Measurements from ENCODE around the gene SLC22A23.
A peak's percentile ranks its signal among the peaks of the same experiment; 100 is the strongest.

Gene SLC22A23

DNA sequence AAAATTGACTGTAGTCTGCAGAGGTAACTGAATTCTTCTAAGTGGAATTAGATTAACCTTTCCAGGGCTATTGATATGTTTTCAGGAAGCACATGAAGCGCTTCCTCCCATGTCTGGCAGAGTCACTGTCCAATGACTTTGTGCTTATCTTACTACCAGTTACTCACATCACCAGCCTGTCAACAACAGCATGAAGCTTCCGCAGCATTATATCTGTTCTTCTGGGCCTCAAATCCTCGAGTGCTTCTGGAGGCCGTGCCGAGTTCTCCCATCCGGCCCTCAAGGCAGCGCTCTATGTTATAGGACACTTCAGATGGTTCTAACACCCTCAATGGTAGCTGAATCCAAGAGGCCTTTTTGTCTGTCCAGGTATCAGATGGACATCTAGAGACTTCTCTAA, 164.9 kb downstream of the SLC22A23 start:
- DNase-seq: peak in 6 of 42 donors; percentile 0 to 12 (median 8)
- intact Hi-C loops (cut with DNase I): no loop called here

DNA sequence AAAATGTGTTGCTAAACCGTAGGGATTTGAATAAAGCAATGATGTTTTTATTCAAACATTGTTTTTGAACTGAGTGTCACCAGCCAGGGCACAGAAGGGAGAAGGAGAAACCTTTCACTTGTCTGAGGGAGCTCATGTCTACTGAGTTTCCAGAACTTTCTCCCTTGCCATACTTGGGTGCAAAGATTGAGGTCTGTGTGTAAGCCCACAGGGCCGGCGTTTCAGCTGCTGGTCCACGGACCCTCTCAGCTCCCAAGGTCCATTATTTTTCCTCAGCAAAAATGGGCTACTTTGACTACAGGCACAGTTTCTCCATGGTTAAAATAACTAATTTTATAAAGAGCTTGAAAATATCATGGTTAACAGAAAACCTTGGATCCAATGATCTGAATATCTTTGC, 165.5 kb downstream of the SLC22A23 start:
- DNase-seq: peak in 5 of 42 donors; percentile 0 to 21 (median 7)
- intact Hi-C loops (cut with DNase I): no loop called here

DNA sequence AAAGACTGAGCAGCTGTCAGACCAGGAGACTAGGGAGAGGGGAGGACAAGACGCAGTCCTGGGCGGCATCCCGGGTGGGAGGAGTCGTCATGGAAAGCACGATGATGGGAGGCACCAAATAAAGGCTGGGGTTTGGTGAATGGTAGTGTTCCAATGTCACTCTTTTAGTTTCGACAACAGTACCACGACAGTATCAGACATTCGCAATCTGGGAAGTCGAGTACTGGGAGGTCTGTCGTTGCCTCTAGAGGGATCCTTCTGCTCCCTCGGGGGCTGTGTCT, 166.0 kb downstream of the SLC22A23 start:
- DNase-seq: peak in 8 of 42 donors; percentile 2 to 21 (median 7)
- intact Hi-C loops (cut with DNase I): no loop called here

DNA sequence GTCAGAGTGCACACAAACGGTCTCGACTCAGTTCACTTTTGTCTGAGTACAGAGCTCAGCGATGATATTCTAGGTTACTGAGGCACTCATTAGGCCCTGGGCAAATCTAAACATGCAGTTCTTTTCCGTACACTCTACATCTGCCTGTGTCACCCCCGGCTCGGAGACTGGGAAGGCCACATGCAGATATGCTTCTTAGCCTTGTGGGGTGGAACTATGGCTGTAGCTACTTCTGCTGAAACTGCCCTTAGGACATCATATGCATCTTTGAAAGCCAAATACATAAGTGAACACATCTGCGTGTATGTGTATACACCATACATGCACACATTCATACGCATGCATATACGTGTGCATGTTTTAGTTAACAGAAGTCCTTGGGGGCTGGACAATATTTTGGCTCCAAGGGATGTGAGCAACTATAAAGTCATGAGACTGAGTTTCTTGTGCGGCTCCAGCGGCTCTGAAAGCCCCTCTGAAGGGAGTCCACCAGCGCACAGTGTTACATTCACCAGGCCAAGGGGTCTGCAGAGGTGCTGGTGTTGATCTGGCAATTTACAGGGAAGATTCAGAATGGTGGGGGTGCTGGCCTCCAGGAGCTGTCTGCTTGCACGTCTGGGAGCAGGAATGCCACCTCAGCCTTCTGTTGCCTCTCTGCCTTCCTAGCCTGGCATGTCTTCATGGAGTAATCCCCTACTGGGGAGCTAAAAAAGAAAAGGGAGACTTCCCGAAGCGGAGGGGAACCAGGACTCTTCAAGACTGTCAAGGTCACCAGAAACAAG, 166.5 kb downstream of the SLC22A23 start:
- intact Hi-C loops (cut with DNase I): no loop called here
- DNase-seq: peak in 12 of 42 donors; percentile 1 to 28 (median 10)

DNA sequence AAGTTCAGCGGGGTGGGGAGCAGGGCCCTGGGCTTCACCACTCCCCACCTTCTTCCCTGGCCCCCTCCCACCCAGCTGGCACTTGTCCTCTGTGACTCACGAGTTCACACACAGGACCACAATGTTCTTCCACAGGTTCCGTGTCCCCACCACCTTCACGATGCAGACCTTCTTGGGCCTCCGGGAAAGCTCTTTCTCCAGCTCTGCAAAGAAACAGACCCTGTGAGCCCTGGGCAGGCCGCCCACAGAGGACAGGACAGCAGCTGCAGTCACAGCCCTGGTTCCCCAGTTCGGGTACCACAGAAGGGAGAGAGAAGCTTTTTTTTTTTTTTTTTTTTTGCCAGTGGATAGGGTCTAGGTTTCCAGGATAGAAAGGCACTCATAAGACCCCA, 167.2 kb downstream of the SLC22A23 start:
- intact Hi-C loops (cut with DNase I): loop anchor here (5.0 to 10.0 kb wide), 3 partner anchors 45 to 705 kb away; partner anchors contain the start of gene SLC22A23
- peak in 11 of 42 donors; percentile 4 to 35 (median 15) for DNase-seq

DNA sequence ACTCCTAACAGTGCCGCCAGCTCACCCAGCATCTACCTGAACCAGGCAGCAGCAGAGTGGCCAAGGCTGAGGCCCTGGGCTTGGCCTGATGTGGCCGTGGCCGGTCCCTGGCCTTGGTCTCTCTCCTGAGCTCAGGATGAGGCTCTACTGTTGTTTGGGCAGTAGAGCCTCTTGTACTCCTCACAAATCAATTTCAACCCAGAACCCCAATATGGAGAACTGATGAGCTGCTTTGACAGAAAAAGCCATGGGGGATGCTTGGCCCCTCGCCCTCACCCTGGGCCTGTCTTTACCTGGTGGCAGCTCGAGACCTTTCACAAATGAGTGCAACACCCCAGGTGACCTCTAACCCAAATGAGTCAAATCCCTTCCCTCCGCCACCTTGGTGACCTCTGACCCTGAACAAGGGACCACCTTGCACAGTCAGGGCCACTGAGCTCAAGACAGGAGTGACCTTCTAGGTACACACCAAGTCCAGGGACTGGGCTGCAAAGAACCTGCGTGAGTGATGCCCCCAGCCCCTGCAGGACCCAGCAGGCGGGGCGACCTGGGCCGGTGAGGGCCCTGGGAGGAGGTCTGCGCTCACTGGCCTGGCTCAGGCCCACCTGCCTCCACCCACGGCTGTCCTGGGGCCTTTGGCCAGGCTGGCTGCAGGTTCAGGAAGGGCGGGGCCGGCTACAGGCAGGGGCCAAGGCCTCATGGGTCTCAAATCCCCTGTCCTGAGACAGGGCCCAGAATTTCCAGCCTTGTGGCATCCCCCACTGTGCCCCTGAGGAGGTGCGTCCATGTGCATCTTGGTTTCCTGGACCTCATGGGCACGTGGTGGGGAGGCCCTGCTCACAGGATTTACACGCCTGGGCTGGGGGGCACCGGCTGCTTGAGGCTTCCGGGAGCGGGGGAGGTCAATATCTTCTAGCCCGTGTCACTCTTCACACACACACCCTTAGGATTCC, 167.9 kb downstream of the SLC22A23 start:
- intact Hi-C loops (cut with DNase I): loop anchor here (5.0 to 10.0 kb wide), 3 partner anchors 46 to 706 kb away; partner anchors contain the start of gene SLC22A23
- peak in 16 of 42 donors; percentile 2 to 34 (median 12) for DNase-seq

DNA sequence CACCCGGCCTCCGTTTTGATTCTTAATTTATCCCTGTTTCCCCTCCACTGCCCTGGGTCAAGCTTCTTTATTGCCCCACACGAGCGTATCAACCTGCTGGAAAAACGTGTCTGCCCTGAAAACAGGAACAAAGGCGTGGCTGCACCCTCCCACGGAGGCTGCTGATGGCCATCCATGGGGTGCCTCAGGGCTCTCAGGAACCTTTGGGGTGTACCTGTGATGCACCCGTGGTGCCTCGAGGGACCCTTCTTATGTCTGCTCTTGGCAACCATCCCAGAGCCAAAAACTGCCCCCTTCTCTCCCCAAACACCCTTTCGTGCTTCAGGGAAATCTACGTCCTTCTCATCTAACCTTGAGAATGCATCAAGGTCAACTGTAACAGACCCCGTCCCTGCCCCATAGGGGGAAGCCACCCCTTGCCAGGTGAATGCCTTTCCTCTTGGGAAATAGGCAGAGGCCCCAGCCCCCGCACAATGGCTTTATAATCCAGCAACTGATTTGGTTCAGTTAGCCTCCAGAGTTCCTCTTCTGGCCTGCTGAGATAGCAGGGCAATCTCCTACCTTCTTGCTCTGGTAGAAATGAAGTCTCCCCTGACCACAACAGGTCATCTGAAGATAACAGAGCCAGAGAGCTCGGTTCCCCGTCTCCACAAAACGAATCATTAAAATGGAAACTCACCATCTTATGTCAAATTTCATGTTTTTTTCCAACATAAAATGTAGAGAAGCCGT, 168.7 kb downstream of the SLC22A23 start:
- intact Hi-C loops (cut with DNase I): loop anchor here (5.0 to 10.0 kb wide), 3 partner anchors 47 to 707 kb away; partner anchors contain the start of gene SLC22A23
- DNase-seq: peak in 14 of 42 donors; percentile 1 to 25 (median 8)

DNA sequence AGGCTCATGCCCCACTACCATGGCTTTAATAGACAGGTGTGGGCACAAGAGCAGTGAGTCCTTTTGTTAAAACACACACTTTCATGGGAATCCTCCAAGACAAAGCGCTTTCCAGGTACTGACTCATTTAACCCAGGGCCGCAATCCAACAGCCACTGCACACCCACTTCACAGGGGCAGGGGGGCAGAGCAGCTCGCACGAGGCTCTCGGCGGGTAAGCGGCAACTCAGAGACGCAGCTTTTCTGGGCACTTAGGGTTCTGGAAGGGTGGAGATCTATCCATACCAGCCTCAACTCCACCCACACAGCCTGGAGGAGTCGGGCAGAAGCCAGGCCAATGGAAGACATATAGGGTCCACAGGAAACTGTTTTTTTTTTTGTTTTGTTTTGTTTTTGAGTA, 169.5 kb downstream of the SLC22A23 start:
- intact Hi-C loops (cut with DNase I): loop anchor here (5.0 to 10.0 kb wide), 3 partner anchors 47 to 707 kb away; partner anchors contain the start of gene SLC22A23
- peak in 15 of 42 donors; percentile 3 to 54 (median 20) for DNase-seq

DNA sequence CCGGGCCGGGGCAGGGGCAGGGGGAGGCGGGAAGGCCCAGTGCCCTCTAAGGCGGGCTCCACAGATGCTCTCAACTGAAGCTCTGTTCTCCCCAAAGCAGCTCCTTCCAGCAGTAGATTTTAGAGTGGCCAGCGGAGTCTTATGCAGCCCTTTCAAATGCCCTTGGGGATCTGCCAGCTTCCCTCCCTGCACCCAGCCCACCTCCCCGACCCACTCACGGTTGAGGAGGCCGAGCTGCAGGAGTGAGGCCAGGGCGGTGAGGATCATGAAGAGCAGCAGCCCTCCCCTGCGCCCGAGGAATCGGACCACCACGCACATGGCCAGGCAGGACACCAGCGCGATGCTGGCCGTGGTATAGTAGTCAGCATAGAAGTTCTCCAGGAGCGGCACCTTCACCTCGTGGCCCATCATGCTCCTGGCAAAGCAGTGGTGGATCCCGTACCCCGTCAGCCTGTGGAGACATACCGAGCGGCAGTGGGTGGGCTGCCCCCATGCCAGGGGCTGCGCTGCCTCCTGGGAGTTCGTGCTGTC, 170.1 kb downstream of the SLC22A23 start:
- intact Hi-C loops (cut with DNase I): loop anchor here (5.0 to 10.0 kb wide), 3 partner anchors 48 to 708 kb away; partner anchors contain the start of gene SLC22A23
- peak in 14 of 42 donors; percentile 2 to 36 (median 12) for DNase-seq

DNA sequence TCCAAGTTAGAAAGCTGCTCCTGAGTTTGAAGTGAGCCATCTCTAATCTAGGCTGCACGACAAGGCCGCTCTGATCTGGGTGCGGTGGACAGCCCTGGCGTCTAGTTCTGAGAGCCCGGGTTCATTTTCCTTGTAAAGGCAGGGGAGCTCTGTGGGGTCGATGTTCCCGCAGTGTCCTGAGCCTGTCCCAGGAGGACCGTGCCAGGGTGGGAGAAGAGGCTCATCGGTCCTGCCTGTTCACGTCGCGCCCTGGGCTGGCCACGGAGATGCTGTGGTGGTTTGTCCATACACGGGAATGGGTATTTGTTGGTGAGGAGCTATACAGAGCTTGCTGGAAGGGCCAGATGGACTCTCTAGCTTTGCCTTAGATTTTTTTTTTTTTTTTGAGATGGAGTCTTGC, 171.1 kb downstream of the SLC22A23 start:
- peak in 10 of 42 donors; percentile 1 to 29 (median 7) for DNase-seq
- intact Hi-C loops (cut with DNase I): loop anchor here (5.0 to 10.0 kb wide), 3 partner anchors 49 to 709 kb away; partner anchors contain the start of gene SLC22A23

DNA sequence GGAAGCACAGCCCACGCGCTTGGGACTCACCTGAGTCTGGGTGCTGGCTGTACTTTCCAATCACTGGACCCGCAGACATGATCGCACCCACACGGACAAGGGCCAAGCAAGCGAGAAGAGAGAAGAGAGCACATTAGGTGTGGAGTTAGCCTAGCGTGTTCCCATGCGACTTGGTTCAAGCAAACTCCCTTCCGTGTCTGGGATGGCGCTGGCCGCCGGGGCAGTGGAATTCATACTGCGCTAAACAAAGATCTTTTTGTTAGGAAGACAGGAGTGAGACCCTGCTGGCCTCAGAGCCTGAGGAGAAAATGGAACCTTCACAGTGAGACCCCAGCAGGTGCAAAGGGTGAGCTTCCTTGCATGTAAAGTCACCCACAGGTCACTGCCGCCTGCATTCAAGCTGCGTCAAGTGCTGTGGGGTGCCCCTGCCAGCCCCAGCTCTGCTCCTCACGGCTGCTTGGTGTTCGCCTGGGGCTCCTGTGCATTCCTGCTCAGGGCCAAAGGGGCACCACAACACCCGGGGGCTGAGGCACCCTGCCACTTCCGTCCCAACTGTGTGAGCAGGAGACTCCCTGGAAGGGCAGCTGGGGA, 171.7 kb downstream of the SLC22A23 start:
- intact Hi-C loops (cut with DNase I): loop anchor here (5.0 to 10.0 kb wide), 3 partner anchors 50 to 710 kb away; partner anchors contain the start of gene SLC22A23
- peak in 23 of 42 donors; percentile 3 to 69 (median 34) for DNase-seq

DNA sequence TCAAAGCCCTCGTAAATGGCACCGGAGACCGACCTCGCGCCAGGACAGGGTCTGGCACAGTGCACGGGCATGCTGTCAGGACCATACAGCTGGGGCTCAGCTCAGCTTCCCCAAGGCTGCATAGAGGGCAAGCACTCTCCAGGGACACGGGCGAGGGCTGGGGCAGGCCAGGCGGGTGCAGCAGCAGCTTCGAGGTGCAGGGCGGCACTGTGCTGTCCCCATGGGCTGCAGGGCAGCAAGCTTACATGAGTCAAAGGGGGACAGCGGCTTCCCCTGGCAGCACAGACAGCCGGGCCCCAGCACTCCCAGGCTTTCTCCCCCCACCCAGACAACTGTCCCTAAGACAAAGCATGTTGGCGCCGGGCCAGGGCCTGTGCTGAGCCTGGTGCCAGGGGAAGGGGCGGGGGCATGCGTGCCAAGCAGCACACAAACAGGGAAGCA, 172.4 kb downstream of the SLC22A23 start:
- intact Hi-C loops (cut with DNase I): loop anchor here (5.0 to 10.0 kb wide), 3 partner anchors 50 to 710 kb away; no protein-coding TSS in a partner anchor
- DNase-seq: peak; percentile 42 to 85 (median 70)

DNA sequence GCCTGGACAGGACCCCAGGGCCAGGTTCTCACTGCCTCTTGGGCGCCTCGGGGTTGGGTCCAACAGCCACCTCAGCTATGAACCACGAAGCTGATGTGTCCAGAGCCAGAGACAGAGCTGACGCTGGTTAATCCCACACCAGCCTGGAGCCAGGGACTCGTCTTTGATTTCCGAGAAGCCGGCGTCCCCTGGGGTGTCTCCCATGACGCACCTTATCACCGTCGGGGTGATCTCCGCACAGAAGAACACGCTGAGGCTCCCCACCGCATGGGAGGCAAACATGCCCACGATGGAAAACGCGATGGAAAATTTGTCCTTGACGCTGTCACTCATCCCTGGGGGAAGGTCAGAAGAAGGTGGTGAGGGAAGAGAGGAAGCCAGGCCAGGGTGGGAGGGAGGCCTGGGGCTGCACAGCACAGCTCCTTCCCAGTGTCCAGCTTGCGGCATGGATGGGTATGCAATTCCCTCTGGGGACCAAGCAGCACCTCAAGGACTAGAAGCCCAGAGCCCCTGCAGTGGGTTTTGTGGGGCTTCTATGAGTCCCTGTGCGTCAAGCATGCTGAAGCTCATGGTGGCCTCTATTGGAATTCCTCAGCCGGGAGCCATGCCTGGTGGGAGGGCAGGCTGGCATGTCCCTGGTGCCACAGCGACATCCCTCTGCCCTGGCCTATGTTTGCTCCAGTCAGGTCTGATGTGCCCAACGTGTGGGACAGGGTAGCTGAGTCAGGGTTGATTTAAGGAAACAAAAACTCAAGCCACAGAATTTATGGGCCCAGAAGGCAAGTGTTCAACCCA, 173.0 kb downstream of the SLC22A23 start:
- peak in 12 of 42 donors; percentile 1 to 30 (median 8) for DNase-seq
- intact Hi-C loops (cut with DNase I): loop anchor here (5.0 to 10.0 kb wide), 3 partner anchors 51 to 711 kb away; no protein-coding TSS in a partner anchor

DNA sequence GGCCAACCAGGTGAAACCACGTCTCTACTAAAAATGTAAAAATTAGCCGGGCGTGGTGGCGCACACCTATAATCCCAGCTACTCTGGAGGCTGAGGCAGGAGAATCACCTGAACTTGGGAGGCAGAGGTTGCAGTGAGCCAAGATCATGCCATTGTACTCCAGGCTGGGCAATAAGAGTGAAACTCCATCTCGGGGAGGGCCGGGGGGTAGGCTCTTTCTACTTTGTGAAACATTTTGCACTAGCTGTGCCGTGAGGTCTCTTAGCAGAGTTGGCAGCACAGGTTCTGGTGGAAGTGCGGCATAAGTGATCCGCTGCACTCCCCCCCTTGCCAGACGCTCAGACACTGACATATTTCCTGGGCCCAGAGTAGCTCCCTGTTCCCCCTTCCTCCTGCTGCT, 173.6 kb downstream of the SLC22A23 start:
- peak in 10 of 42 donors; percentile 0 to 33 (median 6) for DNase-seq
- intact Hi-C loops (cut with DNase I): loop anchor here (5.0 to 10.0 kb wide), 3 partner anchors 52 to 712 kb away; no protein-coding TSS in a partner anchor

DNA sequence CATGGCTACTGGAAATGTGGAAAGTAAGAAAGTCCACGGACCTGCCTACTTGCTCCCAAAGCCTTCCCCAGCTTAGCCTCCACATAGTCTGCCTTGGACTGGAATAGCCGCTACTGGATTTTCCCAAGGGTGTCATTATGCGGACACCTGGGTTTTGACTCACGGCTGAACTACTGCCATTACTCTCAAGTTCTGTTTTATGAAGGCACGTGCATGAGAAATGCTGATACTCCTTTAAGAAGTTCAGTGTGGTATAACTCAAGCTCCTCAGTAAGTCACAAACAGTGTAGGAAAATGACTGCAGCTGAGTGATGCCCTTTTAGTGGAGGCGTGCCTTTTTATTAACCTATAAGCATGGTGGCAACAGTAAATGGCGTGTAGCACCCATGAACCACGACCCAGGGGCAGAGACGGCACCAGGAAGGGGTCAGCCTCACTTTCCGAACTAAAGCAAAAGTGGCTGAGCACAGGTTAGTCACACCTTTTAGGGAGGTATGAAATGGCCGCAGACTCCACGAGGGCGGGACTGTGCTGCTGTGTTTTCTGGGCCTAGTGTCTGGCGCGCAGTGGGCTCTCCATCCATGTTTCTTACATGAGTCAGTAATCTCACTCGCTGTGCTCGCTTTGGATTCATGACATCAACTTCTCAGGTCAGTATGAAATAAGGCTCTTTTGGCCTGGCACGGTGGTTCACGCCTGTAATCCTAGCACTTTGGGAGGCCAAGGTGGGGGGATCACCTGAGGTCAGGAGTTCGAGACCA, 174.2 kb downstream of the SLC22A23 start:
- peak in 12 of 42 donors; percentile 1 to 30 (median 10) for DNase-seq
- intact Hi-C loops (cut with DNase I): loop anchor here (5.0 to 10.0 kb wide), 3 partner anchors 52 to 712 kb away; no protein-coding TSS in a partner anchor
